GM12878 (cell line): ENCODE results near the gene GDF3. TPM values are rescaled to one million over a fixed set of nuclear protein-coding genes. Genes with fewer than 3 reads are reported as not detected.

Experiments used
- ATAC-seq: fragments of 200-7000 bp; cut with Tn5 transposase; 3 replicates; pipeline ENCODE4 v1.9.1; 2020; ENCODE audit warnings: mild to moderate bottlenecking, moderate library complexity
- BruUV-seq: library from RNA; stranded (reverse); fragments of 400-500 nt; replicated peaks from 2 replicates; lab custom pipeline; 2021; lab: Mats Ljungman, UMichigan
- CTCF ChIA-PET: fragments of 300-600 bp; sonication (Branson Sonifier 250); formaldehyde crosslinking; extraction: SDS; loops from one replicate; lab custom pipeline; 2021; ENCODE audit warnings: inconsistent platforms; lab: Yijun Ruan, JAX
- POLR2A ChIA-PET: fragments of 350-600 bp; formaldehyde crosslinking; extraction: SDS; loops from one replicate; lab custom pipeline; 2021; ENCODE audit warnings: inconsistent platforms; lab: Charles Lee
- RAD21 ChIA-PET: fragments of 300-600 bp; sonication (Branson Sonifier 250); formaldehyde crosslinking; loops from one replicate; lab custom pipeline; 2023; ENCODE audit warnings: antibody characterized with exemption; ENCODE audit not compliant: unreplicated experiment; lab: Charles Lee
- SMC1A ChIA-PET: fragments of 300-600 bp; sonication (Branson Sonifier 250); formaldehyde crosslinking; loops from one replicate; lab custom pipeline; 2023; ENCODE audit not compliant: unreplicated experiment, uncharacterized antibody; lab: Charles Lee
- DNase-seq: peaks from one replicate; pipeline ENCODE4 v3.0.0-alpha.2; 2011; ENCODE audit warnings: low read depth, low spot score
- FAIRE-seq: peaks from 3 replicates; lab custom pipeline; 2011; peaks lifted over from hg19 to GRCh38; lab: Jason Lieb, UNC
- H2AFZ ChIP-seq: 2 replicates; pipeline ENCODE4 v1.6.0; 2011; ENCODE audit warnings: low read depth, low read length, control low read depth; ENCODE audit not compliant: control insufficient read depth
- H3K27ac ChIP-seq: 2 replicates; pipeline ENCODE4 v1.5.1; 2011; ENCODE audit warnings: control low read depth; ENCODE audit not compliant: control insufficient read depth, insufficient read depth
- H3K27me3 ChIP-seq, 2 experiments: replicated peaks in 1 of 2; 2 replicates each; pipeline versions ENCODE4 v1.6.0 to v1.6.1; 2011; ENCODE audit warnings: low read length in 1 of 2; ENCODE audit not compliant: control insufficient read depth in 2 of 2, insufficient read depth in 2 of 2
- H3K36me3 ChIP-seq, 2 experiments: 2 replicates each; pipeline ENCODE4 v1.5.1; 2011; ENCODE audit warnings: low read length in 1 of 2; ENCODE audit not compliant: control insufficient read depth in 2 of 2, insufficient read depth in 2 of 2
- H3K4me1 ChIP-seq: 2 replicates; pipeline ENCODE4 v1.6.1; 2011; ENCODE audit warnings: mild to moderate bottlenecking, low read length, moderate library complexity, mixed read lengths; ENCODE audit not compliant: control insufficient read depth, insufficient read depth
- H3K4me2 ChIP-seq: 2 replicates; pipeline ENCODE4 v1.6.0; 2011; ENCODE audit warnings: control low read depth; ENCODE audit not compliant: control insufficient read depth, insufficient read depth
- H3K4me3 ChIP-seq: fragments of 200-600 bp; sonication (generic); 2 replicates; pipeline ENCODE4 v1.5.1; 2016
- H3K79me2 ChIP-seq: 2 replicates; pipeline ENCODE4 v1.6.0; 2011; ENCODE audit warnings: low read length; ENCODE audit not compliant: control insufficient read depth, insufficient read depth
- H3K9ac ChIP-seq: 2 replicates; pipeline ENCODE4 v1.8.0; 2011; ENCODE audit warnings: low read length, control low read depth, mixed read lengths; ENCODE audit not compliant: control insufficient read depth, insufficient read depth
- H3K9me3 ChIP-seq: replicated peaks from 3 replicates; pipeline ENCODE4 v1.5.1; 2011; ENCODE audit warnings: mild to moderate bottlenecking, low read length; ENCODE audit not compliant: control insufficient read depth, insufficient read depth
- H4K20me1 ChIP-seq: 2 replicates; pipeline ENCODE4 v1.6.0; 2011; ENCODE audit not compliant: control insufficient read depth, insufficient read depth
- CBX5 ChIP-seq: sonication (generic); IDR thresholded peaks from 2 replicates; pipeline ENCODE4 v1.6.1; 2016; ENCODE audit warnings: low read depth, moderate library complexity, mild to moderate bottlenecking, inconsistent platforms
- IRF4 ChIP-seq: IDR thresholded peaks from 2 replicates; pipeline ENCODE4 v1.6.1; 2011; ENCODE audit warnings: low read depth, low read length
- NRF1 ChIP-seq: conservative IDR thresholded peaks from 2 replicates; pipeline ENCODE4 v1.6.1; 2011; ENCODE audit warnings: mild to moderate bottlenecking, low read depth, low read length, improper control_type of control experiment
- PML ChIP-seq: IDR thresholded peaks from 2 replicates; pipeline ENCODE4 v1.6.1; 2012; ENCODE audit warnings: low read length, inconsistent platforms
- ZNF274 ChIP-seq: IDR thresholded peaks from one replicate; pipeline ENCODE4 v1.8.0; 2011; ENCODE audit not compliant: insufficient read length, insufficient read depth
- WGBS: methylation state at CpG from one replicate; pipeline ENCODE4 v1.1.6; 2016; ENCODE audit warnings: low lambda C conversion rate; ENCODE audit not compliant: insufficient replicate concordance, insufficient coverage; ENCODE audit errors: missing lambda C conversion rate; 5-methylcytosine and 5-hydroxymethylcytosine counted together
- in situ Hi-C: fragments of 300-500 bp; cut with MboI; formaldehyde crosslinking; loops from 9 replicates; pipeline ENCODE4 v1.14.3; 2018; ENCODE audit warnings: mixed read lengths
- intact Hi-C: fragments of 100-400 bp; cut with micrococcal nuclease; formaldehyde crosslinking; loops from one replicate; pipeline ENCODE4 v1.14.2; 2022; ENCODE audit not compliant: unreplicated experiment
- polyA plus RNA-seq, 11 experiments: library from polyadenylated mRNA; depleted of rRNA in 4 of 11; unstranded in 6 of 11; stranded (reverse) in 5 of 11; fragments of >200 nt; fragmentation: Nextera tagmentation in 4 of 11; fragmentation: Illumina TruSeq in 1 of 11; extraction: Ambion mirVana in 4 of 11; extraction: Trizol in 1 of 11; gene quantifications; 1 replicate in 1 of 11; 2 replicates in 10 of 11; pipeline versions ENCODE4 v1.2.1 to v1.2.3, GENCODE V29; 2011 to 2016; ENCODE audit warnings: inconsistent platforms in 2 of 11, missing spikeins in 2 of 11, low read depth in 1 of 11
- total RNA-seq, 4 experiments: library from RNA; depleted of rRNA in 3 of 4; stranded (reverse); fragments of >200 nt in 3 of 4; fragmentation: Illumina TruSeq in 1 of 4; extraction: Trizol in 1 of 4; gene quantifications; 2 replicates each; pipeline versions ENCODE4 v1.2.1 to v1.2.3, GENCODE V29; 2013 to 2021
- TF ChIP-seq, protein P1 (sequence below): fragments of 450-650 bp; IDR thresholded peaks from 2 replicates; pipeline ENCODE4 v1.6.1; 2016; ENCODE audit warnings: mild to moderate bottlenecking

The GDF3 gene
- total and polyA plus RNA-seq, 10 of the 15 experiments (the other 5 are each of a cell fraction or from before 2014, with no cell fraction given) = not detected

- H3K79me2 ChIP-seq = no peaks in the 10 kb centered on the region
- H3K27me3 ChIP-seq = no peaks in the 10 kb centered on the region
- SMC1A ChIA-PET = interaction anchor here (0.6 to 1.6 kb wide), 4 partner anchors 10 to 181 kb away, joined by 3 to 6 read pairs (median 3); no protein-coding TSS in a partner anchor
- TF ChIP-seq, protein P1, sequence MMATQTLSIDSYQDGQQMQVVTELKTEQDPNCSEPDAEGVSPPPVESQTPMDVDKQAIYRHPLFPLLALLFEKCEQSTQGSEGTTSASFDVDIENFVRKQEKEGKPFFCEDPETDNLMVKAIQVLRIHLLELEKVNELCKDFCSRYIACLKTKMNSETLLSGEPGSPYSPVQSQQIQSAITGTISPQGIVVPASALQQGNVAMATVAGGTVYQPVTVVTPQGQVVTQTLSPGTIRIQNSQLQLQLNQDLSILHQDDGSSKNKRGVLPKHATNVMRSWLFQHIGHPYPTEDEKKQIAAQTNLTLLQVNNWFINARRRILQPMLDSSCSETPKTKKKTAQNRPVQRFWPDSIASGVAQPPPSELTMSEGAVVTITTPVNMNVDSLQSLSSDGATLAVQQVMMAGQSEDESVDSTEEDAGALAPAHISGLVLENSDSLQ = peak; percentile 76
- no peak for TF ChIP-seq PML
- TF ChIP-seq, all 136 proteins: peak for 1
- FAIRE-seq (no peak), DNase-seq (no peak), ATAC-seq (no peak)
- Histone ChIP-seq H4K20me1 (no peaks in the 10 kb centered on the region), H2AFZ (no peak overlapping the region), H3K36me3 (no peaks in the 10 kb centered on the region), H3K4me2 (no peak overlapping the region), H3K4me3 (no peak overlapping the region), H3K9me3 (no peaks in the 10 kb centered on the region), H3K4me1 (peaks cover 2% of the 10 kb centered on the region; the same call in 1 of the 2 replicates), H3K27ac (no peak overlapping the region), H3K9ac (no peak overlapping the region)
- in situ Hi-C loops (no loop called here), intact Hi-C loops (loop anchor here (10.0 kb wide), 1 partner anchor 158 kb away; no protein-coding TSS in a partner anchor)
- ChIA-PET RAD21 (interaction anchor here (1.0 kb wide), 1 partner anchor 19 kb away, joined by 3 read pairs; no protein-coding TSS in a partner anchor), CTCF (interaction anchor here (0.7 to 3.1 kb wide), 5 partner anchors 9 to 426 kb away, joined by 3 to 17 read pairs (median 3); no protein-coding TSS in a partner anchor), POLR2A (no interaction called here)
- no TSS peak for BruUV-seq
- 4% methylated on average over 1 of the region's 1 CpG for WGBS
These were observed 48.5 kb downstream of the GDF3 start for GRCh38 chr12:7647071-7647470.

DNA sequence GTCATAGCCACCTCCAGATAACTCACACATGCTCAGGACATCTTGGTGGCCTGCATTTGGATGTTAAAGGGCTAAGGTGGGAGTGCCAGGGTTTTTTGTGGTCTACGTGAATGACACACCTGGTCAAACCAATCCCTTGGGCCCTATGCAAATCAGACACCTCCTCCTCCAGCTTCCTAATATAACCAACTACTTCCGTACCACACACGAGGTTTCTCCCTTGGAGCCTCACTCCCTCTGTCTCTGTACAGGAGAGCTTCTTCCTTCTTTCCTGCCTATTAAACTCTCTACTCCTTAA, 49.4 kb downstream of the GDF3 start:
- TF ChIP-seq ZNF274 (no peak), CBX5 (no peak), NRF1 (no peak), IRF4 (no peak)
- BruUV-seq = no TSS peak
- FAIRE-seq = no peak
- ChIA-PET POLR2A (no interaction called here), SMC1A (no interaction called here), RAD21 (no interaction called here), CTCF (interaction anchor here (0.9 to 3.1 kb wide), 5 partner anchors 8 to 425 kb away, joined by 3 to 17 read pairs (median 3); no protein-coding TSS in a partner anchor)
- in situ Hi-C loops = no loop called here
- H3K4me3 ChIP-seq = no peak overlapping the region
- H3K79me2 ChIP-seq = no peaks in the 10 kb centered on the region
- no peak overlapping the region for H3K9ac ChIP-seq
- no peak for DNase-seq
- H3K36me3 ChIP-seq = no peaks in the 10 kb centered on the region
- intact Hi-C loops = loop anchor here (10.0 kb wide), 1 partner anchor 159 kb away; no protein-coding TSS in a partner anchor
- no peak overlapping the region for H3K27ac ChIP-seq
- 0% methylated on average over 3 of the region's 3 CpGs for WGBS
- no peaks in the 10 kb centered on the region for H3K9me3 ChIP-seq
- no peaks in the 10 kb centered on the region for H4K20me1 ChIP-seq
- H3K4me2 ChIP-seq = no peak overlapping the region
- H3K27me3 ChIP-seq = no peaks in the 10 kb centered on the region
- no peak overlapping the region; the same call in 1 of the 2 replicates for H2AFZ ChIP-seq
- ATAC-seq = no peak
- peaks cover 2% of the 10 kb centered on the region; the same call in 1 of the 2 replicates for H3K4me1 ChIP-seq
